Jurkat, Clone E6-1 (cell line): ENCODE results near the gene RGMB.

ENCODE experiments used
- DNase-seq: peaks from one replicate; pipeline ENCODE4 v3.0.0-alpha.2; 2011; ENCODE audit warnings: low read depth, low spot score
- H3K4me3 ChIP-seq: 2 replicates; pipeline ENCODE4 v1.5.1; 2011; ENCODE audit warnings: mild to moderate bottlenecking, low read length, control low read depth, moderate library complexity

Gene RGMB

DNA sequence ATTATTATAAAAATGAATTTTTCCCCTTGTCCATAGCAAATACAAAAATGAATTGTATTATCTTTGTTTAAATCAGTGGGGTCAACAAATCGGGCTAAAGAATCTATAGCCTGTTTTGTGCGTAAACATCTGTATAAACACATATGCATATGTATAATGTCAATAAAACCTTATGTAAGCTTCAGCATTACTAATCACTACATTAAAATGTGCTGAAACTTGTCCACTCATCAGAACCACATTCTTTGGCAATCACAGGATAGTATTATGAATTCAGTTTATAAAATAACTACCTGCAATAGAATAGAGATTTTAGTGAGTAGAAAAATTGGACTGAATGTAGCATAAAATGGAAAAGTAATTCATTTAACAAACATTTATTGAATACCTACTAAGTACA, 30.6 kb downstream of the RGMB start:
- DNase-seq: no peak
- no peak overlapping the region for H3K4me3 ChIP-seq

DNA sequence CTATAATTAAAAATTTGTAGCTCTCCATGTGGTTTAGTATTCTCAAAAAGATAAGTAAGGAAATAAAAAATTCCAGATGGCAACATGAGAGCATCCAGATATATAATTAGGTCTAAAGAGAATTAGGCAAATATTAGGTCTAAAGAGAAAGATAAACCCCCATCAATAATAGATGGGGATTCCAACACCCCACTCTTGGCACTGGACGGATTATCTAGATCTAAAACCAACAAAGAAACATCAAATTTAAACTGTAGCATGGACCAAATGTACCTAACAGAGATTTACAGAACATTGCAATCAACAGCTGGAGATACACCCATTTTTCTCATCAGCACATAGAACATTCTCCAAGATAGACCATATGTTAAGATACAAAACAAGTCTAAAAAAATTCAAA, 31.6 kb downstream of the RGMB start:
- no peak for DNase-seq
- H3K4me3 ChIP-seq: no peak overlapping the region

DNA sequence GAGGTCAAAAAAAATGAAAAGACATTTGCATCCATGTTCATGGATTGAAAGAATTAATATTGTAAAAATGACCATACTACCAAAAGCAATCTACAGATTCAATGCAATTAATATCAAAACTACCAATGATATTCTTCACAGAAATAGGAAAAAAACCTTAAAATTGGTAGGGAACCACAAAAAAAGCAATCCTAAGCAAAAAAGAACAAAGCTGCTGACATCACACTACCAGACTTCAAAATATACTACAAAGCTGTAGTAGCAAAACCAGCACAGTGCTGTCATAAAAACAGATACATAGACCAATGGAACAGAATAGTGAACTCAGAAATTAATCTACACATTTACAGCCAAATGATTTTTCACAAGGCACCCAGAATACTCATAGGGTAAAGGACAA, 34.3 kb downstream of the RGMB start:
- no peak for DNase-seq
- no peak overlapping the region for H3K4me3 ChIP-seq

DNA sequence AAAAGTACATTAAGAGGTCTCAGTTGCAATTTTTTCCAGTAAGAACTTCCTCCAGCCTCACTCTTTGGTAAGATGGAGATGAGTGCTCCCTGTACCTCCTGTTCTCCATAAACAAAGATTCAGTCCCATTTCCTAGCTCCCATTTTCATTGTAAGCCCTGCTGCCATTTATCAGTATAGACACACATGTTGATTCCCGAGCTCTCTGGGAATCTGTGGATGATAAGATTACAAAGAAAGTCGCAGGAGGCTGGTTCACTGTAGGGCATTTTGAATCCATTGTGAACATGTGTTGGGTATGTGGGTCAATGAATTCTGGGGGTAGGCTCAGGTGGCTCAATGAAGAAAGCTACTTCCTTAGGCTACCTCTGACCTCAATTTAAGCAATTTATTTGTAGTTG, 36.7 kb downstream of the RGMB start:
- DNase-seq: no peak

DNA sequence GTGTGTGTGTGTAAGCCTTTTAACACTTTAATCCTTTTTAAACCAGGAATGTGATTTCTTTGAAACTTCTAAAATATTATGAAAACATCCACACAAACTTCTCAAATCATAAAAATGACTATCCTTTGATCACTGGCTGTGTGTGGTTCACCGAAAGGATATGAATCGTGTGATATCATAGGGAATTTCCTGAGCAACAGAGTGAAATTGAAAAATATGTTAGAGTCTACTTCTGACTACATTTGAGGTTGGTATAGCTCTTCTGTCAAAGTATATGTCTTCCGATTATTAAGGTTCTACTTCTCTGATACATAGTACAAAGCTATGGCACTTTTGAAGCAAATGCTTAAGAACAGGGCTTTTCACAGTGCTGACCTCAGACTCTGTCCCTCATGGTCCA, 40.3 kb downstream of the RGMB start:
- no peak for DNase-seq
- H3K4me3 ChIP-seq: no peak overlapping the region

More for the DNA sequence above, 36.7 kb downstream of the RGMB start:
- H3K4me3 ChIP-seq: no peak overlapping the region

DNA sequence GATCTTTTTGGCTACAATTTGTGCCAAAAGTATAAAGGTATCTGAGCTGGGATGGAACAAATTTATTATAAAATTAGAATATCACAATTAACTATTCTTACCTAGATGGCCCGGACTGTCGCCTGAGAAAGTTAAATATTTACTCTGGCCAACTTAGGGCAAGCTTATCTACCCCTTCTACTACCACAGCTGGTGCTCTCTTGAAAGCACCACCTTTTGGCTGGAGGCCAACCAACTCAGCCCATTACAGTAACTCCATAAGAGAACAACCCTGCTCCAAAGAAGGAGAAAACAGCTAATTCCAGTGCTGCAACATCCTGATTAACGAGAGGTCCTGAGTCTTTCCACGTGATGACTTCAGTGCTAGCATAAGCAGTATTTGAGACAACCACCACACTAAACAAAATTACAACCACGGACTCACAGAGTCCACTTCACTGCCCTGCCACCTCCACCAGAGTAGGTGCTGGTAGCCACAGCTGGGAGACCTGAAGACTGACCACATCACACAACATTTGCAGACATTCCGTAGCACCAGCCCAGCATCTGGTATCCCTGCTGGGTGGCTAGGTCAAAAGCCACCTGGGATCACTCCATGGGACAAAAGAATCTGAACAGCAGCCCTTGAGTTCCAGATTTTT, 43.2 kb downstream of the RGMB start:
- no peak for DNase-seq
- H3K4me3 ChIP-seq: no peak overlapping the region

DNA sequence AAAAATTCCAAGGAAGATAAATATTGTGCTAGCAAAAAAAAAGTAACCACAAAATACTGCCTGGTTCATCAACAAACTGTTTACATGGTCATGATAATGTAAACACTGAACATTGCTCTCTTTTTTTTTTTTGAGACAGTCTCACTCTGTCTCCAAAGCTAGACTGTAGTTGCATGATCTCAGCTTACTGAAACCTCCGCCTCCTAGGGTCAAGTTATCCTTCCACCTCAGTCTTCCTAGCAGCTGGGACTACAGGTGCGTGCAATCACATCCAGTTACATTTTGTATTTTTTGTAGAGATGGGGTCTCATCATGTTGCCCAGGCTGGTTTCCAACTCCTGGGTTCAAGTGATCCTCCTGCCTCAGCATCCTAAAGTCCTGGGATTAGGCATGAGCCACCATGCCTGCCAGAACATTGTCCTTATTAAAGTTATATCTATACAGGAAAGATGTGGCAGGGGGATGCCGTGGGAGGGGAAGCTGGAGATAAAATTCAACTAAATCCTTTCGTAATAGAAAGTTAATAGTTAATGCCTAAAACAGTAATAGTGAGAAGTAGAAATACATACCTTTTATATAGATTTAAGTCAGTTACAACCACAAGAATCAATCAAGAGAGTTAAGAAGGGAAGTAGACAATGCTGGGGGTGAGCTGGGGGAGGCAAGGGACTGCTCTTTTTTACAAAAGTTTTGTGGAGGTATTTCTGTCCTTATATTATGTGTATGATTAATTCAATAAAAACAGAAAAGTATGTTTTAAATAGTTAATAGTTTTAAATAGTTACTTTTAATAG, 52.3 kb downstream of the RGMB start:
- no peak overlapping the region for H3K4me3 ChIP-seq
- DNase-seq: no peak

DNA sequence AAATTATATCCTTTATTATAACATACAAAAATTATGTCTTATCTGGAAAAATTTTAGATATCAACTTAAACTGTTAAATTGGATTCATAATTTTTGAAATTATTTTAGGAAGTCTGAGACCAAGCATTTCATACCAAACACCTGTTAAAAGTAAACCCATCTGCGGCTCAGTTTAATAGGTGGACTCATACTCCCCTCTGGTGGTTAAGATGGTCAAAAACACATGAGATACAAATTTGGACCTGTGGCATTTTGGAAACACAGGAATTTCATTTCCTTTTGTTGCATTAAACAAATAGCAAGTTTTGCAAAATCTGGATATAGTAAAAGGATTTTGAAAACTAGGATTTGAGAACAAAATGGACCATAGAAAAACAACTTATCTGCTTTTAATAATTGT, 53.7 kb downstream of the RGMB start:
- H3K4me3 ChIP-seq: no peak overlapping the region
- DNase-seq: peak; percentile 41

DNA sequence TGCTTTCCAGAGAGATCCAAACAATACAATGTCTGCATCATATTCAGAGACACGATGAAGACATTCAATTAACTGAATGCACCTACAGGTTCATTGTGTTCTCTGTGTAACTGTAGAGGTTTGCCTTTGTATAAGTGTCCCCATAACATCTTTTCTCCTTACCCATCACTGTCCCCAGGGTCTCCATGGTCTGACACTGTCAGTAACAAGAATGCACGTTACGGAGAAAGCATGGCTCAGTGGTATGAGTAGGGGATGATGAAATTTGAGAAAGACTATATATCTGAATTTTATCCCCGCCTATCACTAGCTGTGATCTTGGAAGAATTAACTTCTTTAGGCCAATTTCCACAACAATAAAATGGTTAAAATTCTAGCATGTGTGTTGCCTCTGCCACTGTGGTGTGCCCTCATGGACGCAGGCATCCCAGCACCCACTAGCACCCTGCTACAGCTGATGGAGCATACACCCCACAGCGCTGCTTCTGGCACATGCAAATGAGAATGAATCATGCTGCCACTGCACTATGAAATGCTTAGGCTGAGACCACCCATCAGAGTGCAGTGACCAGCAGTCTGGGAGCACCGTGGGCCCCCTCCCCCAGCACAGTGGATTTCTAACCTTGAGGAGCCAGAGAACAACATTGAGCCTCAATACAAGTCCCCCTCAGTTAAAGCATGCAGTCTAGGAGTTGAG, 54.3 kb downstream of the RGMB start:
- DNase-seq: no peak
- H3K4me3 ChIP-seq: no peak overlapping the region

DNA sequence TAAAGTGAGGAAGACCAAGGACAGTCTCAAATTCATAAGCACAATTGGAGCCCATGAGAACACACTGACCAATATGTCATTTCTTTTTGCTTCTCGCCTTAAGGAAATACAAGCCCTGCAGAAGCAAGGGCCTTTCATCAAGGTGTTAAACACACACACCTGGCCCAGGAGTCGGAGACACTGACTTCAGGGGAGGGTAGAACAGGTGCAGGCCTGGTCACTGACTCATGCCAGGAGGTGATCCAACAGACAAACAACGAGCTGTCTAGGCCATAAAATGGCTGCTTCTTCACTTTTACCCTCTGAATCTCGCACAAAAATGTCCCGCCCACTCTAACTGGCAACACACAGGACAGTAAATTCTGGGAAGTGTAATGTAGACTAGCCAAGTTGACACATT, 62.7 kb downstream of the RGMB start:
- H3K4me3 ChIP-seq: no peak overlapping the region
- DNase-seq: no peak

DNA sequence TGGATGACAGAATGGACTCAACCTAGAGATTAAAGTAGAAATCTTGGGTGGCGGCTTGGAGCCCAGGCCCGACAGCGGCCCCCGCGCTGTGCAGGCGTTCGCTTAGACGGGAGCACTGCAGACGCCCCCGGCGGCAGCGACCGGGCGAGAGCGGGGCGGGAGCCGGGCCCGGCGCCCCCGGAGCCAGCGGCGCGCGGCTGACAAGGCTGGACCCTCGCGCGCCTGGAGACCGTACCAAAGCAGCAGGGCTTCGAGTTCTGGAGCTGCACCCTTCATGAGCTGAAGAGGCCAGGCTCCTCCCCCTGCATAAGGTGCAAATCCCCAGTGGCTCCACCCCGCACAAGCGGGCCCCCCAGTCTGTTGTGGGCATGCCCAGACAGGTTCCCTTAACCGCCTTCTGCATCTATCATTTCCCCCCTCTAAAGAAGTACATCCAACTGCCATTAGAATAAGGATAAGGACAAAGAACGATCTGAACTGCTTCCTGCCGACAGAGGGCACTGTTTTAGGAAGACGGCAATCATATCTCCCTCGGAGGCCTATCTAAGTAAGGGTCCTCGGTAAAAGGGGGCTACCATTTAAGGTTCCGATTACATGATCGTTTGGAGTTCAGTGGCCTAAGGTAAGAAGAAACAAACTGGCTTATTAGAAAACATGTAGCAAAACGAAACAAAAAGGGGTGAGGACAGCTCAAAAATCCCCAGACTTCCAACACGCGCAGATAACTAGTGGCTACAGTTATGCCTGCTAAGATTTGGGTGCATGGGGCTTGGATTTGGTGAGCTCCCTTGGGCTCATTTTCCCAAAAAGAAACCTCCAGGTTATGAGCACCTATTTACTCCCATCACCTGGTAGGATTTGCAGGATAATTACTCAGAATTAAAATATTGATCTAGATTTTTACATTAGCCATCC, 66.3 kb downstream of the RGMB start:
- H3K4me3 ChIP-seq: no peak overlapping the region
- peak; percentile 35 for DNase-seq

DNA sequence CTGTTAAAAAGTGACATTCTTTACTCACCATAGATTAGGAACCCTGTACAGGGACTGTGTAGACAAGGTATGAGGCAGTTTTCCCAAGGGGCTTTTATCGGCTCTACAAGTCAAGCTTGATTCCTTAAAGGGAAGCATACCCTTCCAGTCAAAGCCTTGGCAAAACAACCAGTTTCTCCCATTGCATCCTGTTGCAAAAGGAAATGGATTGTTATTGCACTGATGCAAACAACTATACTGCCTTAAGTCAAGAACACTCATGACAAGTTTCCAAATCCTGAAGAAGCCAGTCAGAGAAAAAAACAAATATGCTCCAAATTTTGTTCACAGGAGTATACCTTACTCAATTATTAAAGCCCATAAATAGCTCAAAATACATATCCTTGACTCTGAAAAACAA, 67.5 kb downstream of the RGMB start:
- no peak overlapping the region for H3K4me3 ChIP-seq
- DNase-seq: no peak

DNA sequence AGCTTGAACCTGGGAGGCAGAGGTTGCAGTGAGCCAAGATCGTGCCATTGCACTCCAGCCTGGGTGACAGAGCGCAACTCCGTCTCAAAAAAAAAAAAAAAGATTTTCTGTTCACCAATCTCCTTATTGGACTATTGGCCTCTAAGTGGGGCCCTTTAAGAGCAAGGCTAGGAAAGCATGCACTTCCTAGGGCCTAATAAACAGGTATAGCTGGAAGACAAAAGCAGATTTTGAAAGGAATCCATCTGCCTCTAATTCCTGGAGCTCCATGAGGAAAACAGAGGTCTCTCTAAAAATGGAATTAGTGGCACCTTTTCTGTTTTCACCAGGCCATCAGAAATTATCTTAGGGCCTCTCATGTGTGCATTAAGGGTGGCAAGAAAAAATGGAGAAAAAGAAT, 70.0 kb downstream of the RGMB start:
- no peak for DNase-seq

DNA sequence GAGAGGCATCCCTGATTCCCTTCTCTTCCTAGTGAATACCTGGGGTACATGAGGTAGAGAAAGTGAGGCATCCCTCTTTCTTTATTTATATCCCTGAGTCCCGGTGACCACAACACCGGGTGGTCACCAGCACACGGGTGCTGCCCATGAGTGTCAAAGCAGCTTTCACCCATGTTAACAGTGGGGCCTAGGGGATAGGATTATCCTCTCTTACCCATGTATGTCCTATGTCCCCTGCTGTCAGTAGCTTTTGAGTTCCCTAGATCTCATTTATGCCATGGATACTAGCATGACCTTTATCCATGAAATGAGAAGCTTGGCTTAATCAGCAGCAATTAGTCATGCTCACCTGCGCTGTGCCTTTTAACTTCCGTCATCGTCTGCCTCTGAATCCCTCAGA, 71.4 kb downstream of the RGMB start:
- DNase-seq: no peak
- no peak overlapping the region for H3K4me3 ChIP-seq

More for the DNA sequence above, 70.0 kb downstream of the RGMB start:
- no peak overlapping the region for H3K4me3 ChIP-seq

DNA sequence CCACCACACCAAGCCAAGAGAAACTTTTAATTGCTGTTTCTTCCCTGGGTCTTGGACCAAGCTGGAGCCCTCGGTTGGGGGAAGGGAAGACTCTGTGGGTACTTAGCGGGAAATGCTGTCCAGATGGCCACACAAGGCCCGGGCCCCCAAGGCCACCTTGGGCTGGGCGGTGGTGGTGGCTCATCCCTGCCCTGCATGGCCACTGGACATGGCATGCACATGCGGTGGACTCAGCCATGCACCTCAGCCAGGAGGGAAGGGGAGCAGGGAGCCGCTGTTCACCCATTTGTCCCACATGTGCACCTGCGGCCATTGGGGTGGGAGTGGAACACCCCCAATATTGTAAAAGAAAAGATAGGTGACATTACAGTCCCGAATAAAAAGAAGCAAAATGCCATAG, 72.4 kb downstream of the RGMB start:
- no peak overlapping the region for H3K4me3 ChIP-seq
- DNase-seq: no peak
